ENCODE data around the gene PLPPR1.

DNA sequence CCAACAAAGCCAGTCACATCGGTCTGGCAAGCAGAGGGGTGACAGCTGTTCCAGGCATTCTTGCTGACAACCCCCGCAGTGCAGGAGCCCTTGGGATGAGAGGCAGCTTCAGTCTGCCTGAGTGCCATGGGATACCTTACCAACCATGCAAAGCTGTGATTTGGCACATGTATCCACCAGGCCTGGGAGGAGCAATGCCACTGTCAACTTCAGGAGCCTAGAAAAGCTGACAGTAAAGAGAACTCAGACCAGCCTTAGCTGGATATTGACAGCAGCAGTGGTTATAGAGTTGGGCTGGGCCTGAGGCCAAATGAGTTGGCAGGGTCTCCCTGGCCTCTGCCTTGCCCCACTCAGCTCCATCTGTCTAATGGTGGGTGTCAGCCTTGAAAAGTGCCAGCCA lies 10.1 kb upstream of the PLPPR1 start:
- TF ChIP-seq, protein P1, sequence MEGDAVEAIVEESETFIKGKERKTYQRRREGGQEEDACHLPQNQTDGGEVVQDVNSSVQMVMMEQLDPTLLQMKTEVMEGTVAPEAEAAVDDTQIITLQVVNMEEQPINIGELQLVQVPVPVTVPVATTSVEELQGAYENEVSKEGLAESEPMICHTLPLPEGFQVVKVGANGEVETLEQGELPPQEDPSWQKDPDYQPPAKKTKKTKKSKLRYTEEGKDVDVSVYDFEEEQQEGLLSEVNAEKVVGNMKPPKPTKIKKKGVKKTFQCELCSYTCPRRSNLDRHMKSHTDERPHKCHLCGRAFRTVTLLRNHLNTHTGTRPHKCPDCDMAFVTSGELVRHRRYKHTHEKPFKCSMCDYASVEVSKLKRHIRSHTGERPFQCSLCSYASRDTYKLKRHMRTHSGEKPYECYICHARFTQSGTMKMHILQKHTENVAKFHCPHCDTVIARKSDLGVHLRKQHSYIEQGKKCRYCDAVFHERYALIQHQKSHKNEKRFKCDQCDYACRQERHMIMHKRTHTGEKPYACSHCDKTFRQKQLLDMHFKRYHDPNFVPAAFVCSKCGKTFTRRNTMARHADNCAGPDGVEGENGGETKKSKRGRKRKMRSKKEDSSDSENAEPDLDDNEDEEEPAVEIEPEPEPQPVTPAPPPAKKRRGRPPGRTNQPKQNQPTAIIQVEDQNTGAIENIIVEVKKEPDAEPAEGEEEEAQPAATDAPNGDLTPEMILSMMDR (IDR thresholded peaks at IDR 0.05): no peak
- no peak for TF ChIP-seq EP300 (IDR thresholded peaks at IDR 0.05)
- no peak for TF ChIP-seq POLR2A (IDR thresholded peaks at IDR 0.05)
